ENCODE measurements around the gene TSPAN16.
A peak's percentile ranks its signal among the peaks of the same experiment; 100 is the strongest.

The TSPAN16 gene

GRCh38 chr19:11251650-11252314, 44.2 kb upstream of the TSPAN16 start:
- TF ChIP-seq, protein P1, sequence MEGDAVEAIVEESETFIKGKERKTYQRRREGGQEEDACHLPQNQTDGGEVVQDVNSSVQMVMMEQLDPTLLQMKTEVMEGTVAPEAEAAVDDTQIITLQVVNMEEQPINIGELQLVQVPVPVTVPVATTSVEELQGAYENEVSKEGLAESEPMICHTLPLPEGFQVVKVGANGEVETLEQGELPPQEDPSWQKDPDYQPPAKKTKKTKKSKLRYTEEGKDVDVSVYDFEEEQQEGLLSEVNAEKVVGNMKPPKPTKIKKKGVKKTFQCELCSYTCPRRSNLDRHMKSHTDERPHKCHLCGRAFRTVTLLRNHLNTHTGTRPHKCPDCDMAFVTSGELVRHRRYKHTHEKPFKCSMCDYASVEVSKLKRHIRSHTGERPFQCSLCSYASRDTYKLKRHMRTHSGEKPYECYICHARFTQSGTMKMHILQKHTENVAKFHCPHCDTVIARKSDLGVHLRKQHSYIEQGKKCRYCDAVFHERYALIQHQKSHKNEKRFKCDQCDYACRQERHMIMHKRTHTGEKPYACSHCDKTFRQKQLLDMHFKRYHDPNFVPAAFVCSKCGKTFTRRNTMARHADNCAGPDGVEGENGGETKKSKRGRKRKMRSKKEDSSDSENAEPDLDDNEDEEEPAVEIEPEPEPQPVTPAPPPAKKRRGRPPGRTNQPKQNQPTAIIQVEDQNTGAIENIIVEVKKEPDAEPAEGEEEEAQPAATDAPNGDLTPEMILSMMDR (IDR thresholded peaks at IDR 0.05) = no peak
- no peak for DNase-seq (ENCODE audit: low spot score)
- Histone ChIP-seq H3K4me3 (no peak overlapping the region), H3K27ac (no peak overlapping the region)

DNA sequence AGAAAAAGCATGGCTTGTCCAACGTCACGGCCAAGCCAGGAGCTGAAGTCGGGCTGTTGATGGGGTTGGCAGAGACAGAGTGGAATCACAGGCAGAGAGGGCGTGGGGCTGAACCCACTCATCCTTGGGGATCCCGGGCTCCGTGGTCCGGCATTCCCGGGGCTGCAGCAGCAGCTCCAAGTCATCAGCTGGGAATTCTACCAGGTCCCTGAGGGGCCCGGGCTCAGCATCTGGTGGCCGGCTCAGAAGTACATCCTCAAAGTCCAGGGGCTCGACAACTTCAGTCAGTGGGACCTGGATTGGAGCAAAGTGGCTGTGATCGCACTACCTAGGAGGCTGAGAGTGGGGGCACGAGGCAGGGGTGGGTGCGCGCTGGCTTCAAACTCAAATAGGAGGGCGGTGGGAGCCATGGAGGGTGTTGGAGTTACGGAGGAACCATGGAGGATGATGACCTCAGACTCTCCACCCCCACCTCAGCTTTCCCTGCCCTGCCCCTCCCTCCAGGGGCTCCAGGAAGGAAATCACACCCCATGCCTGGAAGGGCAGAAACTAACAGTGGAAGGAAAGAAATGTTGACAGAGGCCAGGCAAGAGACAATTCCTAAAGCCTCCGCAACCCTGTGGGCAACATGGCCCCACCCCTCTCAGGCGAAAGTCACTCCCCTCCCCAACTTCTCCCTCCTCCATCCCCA, 43.1 kb upstream of the TSPAN16 start:
- TF ChIP-seq, protein P1 (IDR thresholded peaks at IDR 0.05) = no peak
- H3K4me3 ChIP-seq = no peak overlapping the region
- H3K27ac ChIP-seq = peak overlapping the region in 1 of 2 donors; percentile 67
- DNase-seq (ENCODE audit: low spot score) = no peak

GRCh38 chr19:11254666-11255065, 41.3 kb upstream of the TSPAN16 start:
- H3K27ac ChIP-seq = no peak overlapping the region

DNA sequence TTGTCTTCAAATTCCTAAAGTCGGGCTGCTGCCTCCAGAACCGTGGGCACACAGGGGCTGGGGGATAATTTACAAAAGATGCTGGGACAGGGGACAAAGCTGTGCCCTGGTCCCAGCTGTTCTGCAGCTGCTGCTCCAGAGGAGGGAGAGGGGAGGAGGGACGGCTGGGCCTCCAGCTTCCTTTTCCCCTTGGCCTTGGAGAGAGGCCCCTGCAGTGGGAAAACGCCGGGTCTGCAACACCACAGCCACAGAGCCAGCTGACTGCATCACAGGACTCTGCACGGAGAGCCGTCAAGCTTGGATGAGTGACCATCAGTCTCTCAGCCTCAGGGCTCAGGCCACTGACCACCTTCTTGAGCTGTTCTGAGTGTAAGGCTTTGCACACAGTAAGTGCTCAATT, 39.8 kb upstream of the TSPAN16 start:
- no peak overlapping the region for H3K4me3 ChIP-seq
- TF ChIP-seq, protein P1 (IDR thresholded peaks at IDR 0.05) = no peak
- H3K27ac ChIP-seq = no peak overlapping the region
- no peak for DNase-seq (ENCODE audit: low spot score)

More at GRCh38 chr19:11254666-11255065, 41.3 kb upstream of the TSPAN16 start:
- TF ChIP-seq, protein P1 (IDR thresholded peaks at IDR 0.05) = no peak
- no peak overlapping the region for H3K4me3 ChIP-seq
- DNase-seq (ENCODE audit: low spot score) = no peak

DNA sequence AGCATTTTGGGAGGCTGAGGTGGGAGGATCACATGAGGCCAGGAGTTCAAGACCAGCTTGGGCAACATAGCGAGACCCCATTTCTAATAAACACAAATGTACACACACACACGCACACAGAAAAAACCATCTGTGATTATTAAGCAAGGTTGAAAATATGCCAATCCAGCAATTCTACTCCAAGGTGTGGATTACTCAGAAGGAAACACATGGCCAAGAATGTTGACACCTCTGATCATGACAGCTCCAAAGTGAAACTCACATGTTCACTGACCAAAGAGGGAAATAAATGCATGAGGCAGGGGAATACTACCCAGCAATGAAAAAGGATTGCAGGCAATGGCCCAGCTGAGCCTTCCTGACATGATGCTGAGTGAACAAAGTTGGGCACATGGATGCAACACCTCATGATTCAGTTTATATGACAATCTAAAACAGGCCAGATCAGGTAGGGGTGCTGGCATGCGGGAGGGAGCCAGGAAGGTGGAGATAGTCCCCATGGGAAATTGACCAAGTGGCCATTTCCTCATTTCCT, 38.0 kb upstream of the TSPAN16 start:
- Histone ChIP-seq H3K4me3 (no peak overlapping the region), H3K27ac (no peak overlapping the region)
- TF ChIP-seq, protein P1 (IDR thresholded peaks at IDR 0.05) = no peak
- no peak for DNase-seq (ENCODE audit: low spot score)

DNA sequence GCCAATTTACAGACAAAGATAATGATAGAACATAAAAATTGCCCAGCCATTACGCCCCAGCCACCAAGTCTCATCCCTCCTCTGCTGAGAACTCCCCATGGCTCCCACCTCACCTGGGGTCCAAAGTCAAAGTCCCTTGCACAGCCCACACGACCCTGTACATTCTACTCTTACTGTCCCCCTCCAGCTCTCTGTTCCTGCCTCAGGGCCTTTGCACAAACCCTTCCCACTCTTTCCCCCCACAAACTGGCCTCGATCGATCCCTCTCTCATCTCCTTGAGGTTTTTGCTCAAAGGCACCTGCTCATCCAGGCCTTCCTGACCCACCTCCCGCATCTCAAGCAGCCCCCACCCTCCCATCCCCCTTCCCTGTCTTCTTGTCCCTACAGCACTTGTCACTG, 35.0 kb upstream of the TSPAN16 start:
- no peak for DNase-seq (ENCODE audit: low spot score)
- TF ChIP-seq, protein P1 (IDR thresholded peaks at IDR 0.05) = no peak
- peak overlapping the region in 1 of 2 donors; percentile 93 for H3K27ac ChIP-seq
- H3K4me3 ChIP-seq = peak overlapping the region; percentile 99

All from coronary artery (tissue), 2 donors.